IMR-90 (cell line): ENCODE measurements around the gene PSMB1. TPM values are rescaled to one million over a fixed set of nuclear protein-coding genes. Genes with fewer than 3 reads are reported as not detected.

Experiments
- ATAC-seq: fragments of 200-7000 bp; cut with Tn5 transposase; 2 replicates; pipeline ENCODE4 v1.9.1; 2020; ENCODE audit warnings: low read depth, mild to moderate bottlenecking, moderate library complexity
- BruUV-seq: library from RNA; stranded (reverse); fragments of 400-500 nt; replicated peaks from 2 replicates; lab custom pipeline; 2021; lab: Mats Ljungman, UMichigan
- CTCF ChIA-PET: fragments of 300-600 bp; formaldehyde crosslinking; extraction: SDS; loops from one replicate; lab custom pipeline; 2021; ENCODE audit warnings: antibody characterized with exemption; lab: Yijun Ruan, JAX
- POLR2A ChIA-PET: fragments of 300-600 bp; sonication (Branson Sonifier 250); formaldehyde crosslinking; loops from one replicate; lab custom pipeline; 2022; ENCODE audit warnings: antibody characterized with exemption; ENCODE audit not compliant: unreplicated experiment; lab: Charles Lee
- DNase-seq: peaks from one replicate; pipeline ENCODE4 v3.0.0; 2013
- H2AFZ ChIP-seq: replicated peaks from 2 replicates; pipeline ENCODE3; 2013; ENCODE audit warnings: low read length, mild to moderate bottlenecking; ENCODE audit not compliant: poor library complexity
- H2AK5ac ChIP-seq: 2 replicates; pipeline ENCODE4 v1.6.1; 2013; ENCODE audit warnings: low read depth, low read length, inconsistent platforms
- H2AK9ac ChIP-seq: replicated peaks from 2 replicates; pipeline ENCODE3; 2013; ENCODE audit warnings: mild to moderate bottlenecking, low read depth, low read length, moderate library complexity; ENCODE audit not compliant: poor library complexity
- H2BK120ac ChIP-seq: 2 replicates; pipeline ENCODE4 v1.6.1; 2013; ENCODE audit warnings: low read depth, low read length, inconsistent platforms
- H2BK15ac ChIP-seq: 3 replicates; pipeline ENCODE4 v1.6.1; 2013; ENCODE audit warnings: low read depth, low read length, inconsistent platforms
- H2BK20ac ChIP-seq: 2 replicates; pipeline ENCODE4 v1.6.1; 2013; ENCODE audit warnings: low read depth, mild to moderate bottlenecking, inconsistent platforms, low read length, moderate library complexity
- H2BK5ac ChIP-seq: 2 replicates; pipeline ENCODE4 v1.6.1; 2013; ENCODE audit warnings: mild to moderate bottlenecking, low read depth, low read length, inconsistent platforms; ENCODE audit not compliant: poor library complexity, severe bottlenecking
- H3K14ac ChIP-seq: replicated peaks from 2 replicates; pipeline ENCODE4 v1.6.1; 2013; ENCODE audit warnings: low read depth, low read length, inconsistent platforms
- H3K18ac ChIP-seq: 2 replicates; pipeline ENCODE4 v1.6.1; 2013; ENCODE audit warnings: low read depth, low read length, control low read depth
- H3K23ac ChIP-seq: 2 replicates; pipeline ENCODE4 v1.6.1; 2013; ENCODE audit warnings: low read depth, low read length, inconsistent platforms
- H3K27ac ChIP-seq: 2 replicates; pipeline ENCODE4 v1.5.1; 2013; ENCODE audit warnings: mild to moderate bottlenecking, control low read depth, low read length; ENCODE audit not compliant: insufficient read depth
- H3K27me3 ChIP-seq: 2 replicates; pipeline ENCODE4 v1.6.1; 2013; ENCODE audit warnings: low read length; ENCODE audit not compliant: control insufficient read depth, insufficient read depth
- H3K36me3 ChIP-seq: 2 replicates; pipeline ENCODE4 v1.6.1; 2013; ENCODE audit warnings: low read length, mixed read lengths; ENCODE audit not compliant: control insufficient read depth, insufficient read depth
- H3K4ac ChIP-seq: 2 replicates; pipeline ENCODE4 v1.6.1; 2013; ENCODE audit warnings: low read depth, low read length, inconsistent platforms
- H3K4me1 ChIP-seq: 2 replicates; pipeline ENCODE4 v1.6.1; 2013; ENCODE audit warnings: low read length, mixed read lengths; ENCODE audit not compliant: control insufficient read depth, insufficient read depth
- H3K4me2 ChIP-seq: 2 replicates; pipeline ENCODE4 v1.6.1; 2013; ENCODE audit warnings: low read depth, mild to moderate bottlenecking, control low read depth, low read length, moderate library complexity
- H3K4me3 ChIP-seq: 2 replicates; pipeline ENCODE4 v1.5.1; 2013; ENCODE audit warnings: low read depth, mild to moderate bottlenecking, control low read depth, low read length, moderate library complexity; ENCODE audit not compliant: insufficient read depth
- H3K56ac ChIP-seq: 2 replicates; pipeline ENCODE4 v1.6.1; 2013; ENCODE audit warnings: low read length, inconsistent platforms; ENCODE audit not compliant: insufficient read depth; ENCODE audit errors: extremely low read depth
- H3K79me1 ChIP-seq, 2 experiments: 2 replicates each; pipeline ENCODE4 v1.6.1; 2013; ENCODE audit warnings: low read length in 2 of 2, inconsistent platforms in 1 of 2, low read depth in 1 of 2
- H3K9ac ChIP-seq: 2 replicates; pipeline ENCODE4 v1.6.1; 2013; ENCODE audit warnings: low read depth, low read length, control low read depth
- H3K9me1 ChIP-seq: 2 replicates; pipeline ENCODE4 v1.6.1; 2013; ENCODE audit warnings: low read length, inconsistent platforms; ENCODE audit not compliant: insufficient read depth
- H3K9me3 ChIP-seq: 2 replicates; pipeline ENCODE4 v1.6.1; 2013; ENCODE audit warnings: low read length; ENCODE audit not compliant: control insufficient read depth, insufficient read depth
- H4K20me1 ChIP-seq: 2 replicates; pipeline ENCODE4 v1.6.1; 2013; ENCODE audit warnings: low read length, inconsistent platforms; ENCODE audit not compliant: insufficient read depth
- H4K5ac ChIP-seq: 2 replicates; pipeline ENCODE4 v1.6.1; 2013; ENCODE audit warnings: mild to moderate bottlenecking, low read depth, low read length, control low read depth
- H4K8ac ChIP-seq, 2 experiments: 2 replicates each; pipeline ENCODE4 v1.6.1; 2013; ENCODE audit warnings: low read depth in 2 of 2, low read length in 2 of 2, control low read depth in 1 of 2, inconsistent platforms in 1 of 2
- H4K91ac ChIP-seq: 2 replicates; pipeline ENCODE4 v1.6.1; 2013; ENCODE audit warnings: low read depth, low read length, inconsistent platforms; ENCODE audit not compliant: insufficient read depth
- BHLHE40 ChIP-seq: fragments of 150-350 bp; IDR thresholded peaks from 2 replicates; pipeline ENCODE4 v1.6.1; 2016; ENCODE audit warnings: mild to moderate bottlenecking, low read depth, low read length
- CEBPB ChIP-seq: IDR thresholded peaks from 2 replicates; pipeline ENCODE4 v1.6.1; 2012; ENCODE audit warnings: low read depth, low read length, improper control_type of control experiment
- CHD1 ChIP-seq: IDR thresholded peaks from 2 replicates; pipeline ENCODE4 v1.6.1; 2012; ENCODE audit warnings: low read depth, low read length, improper control_type of control experiment
- FOS ChIP-seq: fragments of 150-350 bp; IDR thresholded peaks from 2 replicates; pipeline ENCODE4 v1.6.1; 2016; ENCODE audit warnings: low read depth, low read length
- MAFK ChIP-seq: IDR thresholded peaks from 2 replicates; pipeline ENCODE4 v1.6.1; 2012; ENCODE audit warnings: low read depth, low read length, improper control_type of control experiment
- MAZ ChIP-seq: IDR thresholded peaks from 2 replicates; pipeline ENCODE4 v1.6.1; 2012; ENCODE audit warnings: low read depth, mild to moderate bottlenecking, low read length, improper control_type of control experiment, moderate library complexity, borderline replicate concordance
- MXI1 ChIP-seq: IDR thresholded peaks from 2 replicates; pipeline ENCODE4 v1.6.1; 2012; ENCODE audit warnings: low read depth, mild to moderate bottlenecking, low read length, moderate library complexity, borderline replicate concordance
- NFE2L2 ChIP-seq: fragments of 150-350 bp; IDR thresholded peaks from 2 replicates; pipeline ENCODE4 v1.6.1; 2016; ENCODE audit warnings: low read depth, mild to moderate bottlenecking, low read length
- POLR2A ChIP-seq: IDR thresholded peaks from 2 replicates; pipeline ENCODE4 v1.6.1; 2012; ENCODE audit warnings: mild to moderate bottlenecking, low read depth, low read length
- RAD21 ChIP-seq: IDR thresholded peaks from 2 replicates; pipeline ENCODE4 v1.6.1; 2012; ENCODE audit warnings: low read length, improper control_type of control experiment
- RCOR1 ChIP-seq: IDR thresholded peaks from 2 replicates; pipeline ENCODE4 v1.6.1; 2012; ENCODE audit warnings: mild to moderate bottlenecking, low read length, improper control_type of control experiment; ENCODE audit not compliant: insufficient replicate concordance
- RFX5 ChIP-seq: IDR thresholded peaks from 2 replicates; pipeline ENCODE4 v1.8.0; 2012; ENCODE audit warnings: low read depth, mild to moderate bottlenecking, low read length, moderate library complexity
- SMC3 ChIP-seq: fragments of 150-350 bp; IDR thresholded peaks from 2 replicates; pipeline ENCODE4 v1.6.1; 2016; ENCODE audit warnings: low read depth, mild to moderate bottlenecking, antibody characterized with exemption, low read length, moderate library complexity
- WGBS, 2 experiments: methylation state at CpG; one replicate each; pipeline versions ENCODE4 v1.1.5 to v1.1.7; 2013; ENCODE audit warnings: missing lambda C conversion rate in 2 of 2; ENCODE audit not compliant: insufficient read length in 1 of 2; ENCODE audit errors: extremely low coverage in 2 of 2; 5-methylcytosine and 5-hydroxymethylcytosine counted together
- dilution Hi-C: fragments of 300-500 bp; cut with HindIII; formaldehyde crosslinking; loops from one replicate; pipeline ENCODE4 v1.14.3; 2018; ENCODE audit warnings: low sequenced_read_pairs; ENCODE audit not compliant: unreplicated experiment
- in situ Hi-C: fragments of 300-500 bp; cut with MboI; formaldehyde crosslinking; loops from 3 replicates; pipeline ENCODE4 v1.14.3; 2019; ENCODE audit warnings: low sequenced_read_pairs, inconsistent platforms, mixed read lengths
- intact Hi-C: fragments of 100-400 bp; cut with micrococcal nuclease; formaldehyde crosslinking; loops from 2 replicates; pipeline ENCODE4 v1.10.0; 2022
- polyA plus RNA-seq, 3 experiments: library from polyadenylated mRNA; depleted of rRNA; stranded (reverse); fragments of >200 nt; gene quantifications; 2 replicates each; pipeline ENCODE4 v1.2.3, GENCODE V29; 2012; ENCODE audit warnings: low replicate concordance in 1 of 3
- total RNA-seq: library from RNA; depleted of rRNA; stranded (reverse); fragments of >200 nt; gene quantifications from 2 replicates; pipeline ENCODE4 v1.2.3, GENCODE V29; 2012
- TF ChIP-seq, protein P1 (sequence below): fragments of 150-350 bp; IDR thresholded peaks from 2 replicates; pipeline ENCODE4 v1.6.1; 2016; ENCODE audit warnings: low read depth, mild to moderate bottlenecking, low read length, moderate library complexity, borderline replicate concordance
- TF ChIP-seq, protein P2 (sequence below): fragments of 150-350 bp; IDR thresholded peaks from 2 replicates; pipeline ENCODE4 v1.6.1; 2017; ENCODE audit warnings: mild to moderate bottlenecking, antibody characterized with exemption, low read length, low read depth

Gene PSMB1
- total and polyA plus RNA-seq, 2 of the 4 experiments (the other 2 are of a cell fraction) = 450 to 508 TPM

DNA sequence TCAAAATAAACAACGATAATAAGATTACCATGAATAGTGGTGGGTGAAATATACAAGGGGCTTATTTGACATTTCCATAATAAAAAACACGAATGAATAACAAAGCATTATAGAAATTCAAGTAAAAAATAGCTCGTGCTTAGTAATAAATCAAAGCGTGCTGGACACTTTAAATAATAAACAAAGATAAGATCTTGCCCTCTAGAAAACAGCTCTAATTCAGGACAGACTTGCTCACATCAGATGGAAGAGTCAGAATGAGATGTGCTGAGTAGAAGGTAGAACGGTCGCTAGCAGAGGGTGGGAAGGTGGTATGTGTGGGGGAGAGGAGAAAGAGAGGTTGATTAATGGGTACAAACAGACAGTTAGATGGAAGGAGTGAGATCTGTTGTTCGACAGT, 27.3 kb downstream of the PSMB1 start:
- Histone ChIP-seq H4K91ac (no peak overlapping the region), H2AFZ (no peak overlapping the region), H2AK9ac (no peak overlapping the region), H3K56ac (no peak overlapping the region), H3K4me3 (no peak overlapping the region), H2AK5ac (no peak overlapping the region), H2BK20ac (no peak overlapping the region), H3K9me3 (no peaks in the 10 kb centered on the region), H3K36me3 (no peaks in the 10 kb centered on the region), H3K18ac (no peak overlapping the region), H3K27me3 (no peaks in the 10 kb centered on the region), H4K8ac (no peak overlapping the region), H3K4me2 (no peak overlapping the region), H3K4me1 (no peaks in the 10 kb centered on the region), H2BK5ac (no peak overlapping the region), H3K79me1 (no peaks in the 10 kb centered on the region), H4K20me1 (no peaks in the 10 kb centered on the region), H3K14ac (no peak overlapping the region), H3K9ac (no peak overlapping the region), H3K9me1 (no peaks in the 10 kb centered on the region), H3K23ac (no peak overlapping the region), H2BK120ac (no peak overlapping the region), H3K4ac (no peak overlapping the region), H2BK15ac (no peak overlapping the region), H4K5ac (no peak overlapping the region), H3K27ac (no peak overlapping the region)
- ATAC-seq (no peak), DNase-seq (no peak)
- BruUV-seq = no TSS peak
- intact Hi-C loops (loop anchor here (10.0 kb wide), 1 partner anchor 1001 kb away; no protein-coding TSS in a partner anchor), dilution Hi-C loops (no loop called here), in situ Hi-C loops (no loop called here)
- 20% methylated on average over 1 of the region's 7 CpGs; no CpG with 5 or more reads in 1 of the 2 experiments for WGBS, 2 experiments
- POLR2A ChIA-PET = no interaction called here
- CTCF ChIA-PET = interaction anchor here (0.7 kb wide), 1 partner anchor 694 kb away, joined by 4 read pairs; no protein-coding TSS in a partner anchor
- TF ChIP-seq MAZ (no peak), RFX5 (no peak), SMC3 (no peak), BHLHE40 (no peak), POLR2A (no peak), MXI1 (no peak), NFE2L2 (no peak), MAFK (no peak), FOS (no peak), RAD21 (no peak), RCOR1 (no peak), CHD1 (no peak), CEBPB (no peak)
- TF ChIP-seq, protein P1, sequence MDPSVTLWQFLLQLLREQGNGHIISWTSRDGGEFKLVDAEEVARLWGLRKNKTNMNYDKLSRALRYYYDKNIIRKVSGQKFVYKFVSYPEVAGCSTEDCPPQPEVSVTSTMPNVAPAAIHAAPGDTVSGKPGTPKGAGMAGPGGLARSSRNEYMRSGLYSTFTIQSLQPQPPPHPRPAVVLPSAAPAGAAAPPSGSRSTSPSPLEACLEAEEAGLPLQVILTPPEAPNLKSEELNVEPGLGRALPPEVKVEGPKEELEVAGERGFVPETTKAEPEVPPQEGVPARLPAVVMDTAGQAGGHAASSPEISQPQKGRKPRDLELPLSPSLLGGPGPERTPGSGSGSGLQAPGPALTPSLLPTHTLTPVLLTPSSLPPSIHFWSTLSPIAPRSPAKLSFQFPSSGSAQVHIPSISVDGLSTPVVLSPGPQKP = no peak
- TF ChIP-seq, protein P2, sequence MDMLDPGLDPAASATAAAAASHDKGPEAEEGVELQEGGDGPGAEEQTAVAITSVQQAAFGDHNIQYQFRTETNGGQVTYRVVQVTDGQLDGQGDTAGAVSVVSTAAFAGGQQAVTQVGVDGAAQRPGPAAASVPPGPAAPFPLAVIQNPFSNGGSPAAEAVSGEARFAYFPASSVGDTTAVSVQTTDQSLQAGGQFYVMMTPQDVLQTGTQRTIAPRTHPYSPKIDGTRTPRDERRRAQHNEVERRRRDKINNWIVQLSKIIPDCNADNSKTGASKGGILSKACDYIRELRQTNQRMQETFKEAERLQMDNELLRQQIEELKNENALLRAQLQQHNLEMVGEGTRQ = no peak
